H1 (cell line): Measurements from ENCODE around the gene EVPLL. TPM values are rescaled to one million over a fixed set of nuclear protein-coding genes. Genes with fewer than 3 reads are reported as not detected.

Experiments used
- CTCF ChIA-PET: fragments of 300-600 bp; sonication (Branson Sonifier 250); formaldehyde crosslinking; loops from one replicate; lab custom pipeline; 2021; ENCODE audit not compliant: partially characterized antibody; lab: Charles Lee
- POLR2A ChIA-PET: fragments of 300-600 bp; sonication (Branson Sonifier 250); formaldehyde crosslinking; loops from one replicate; lab custom pipeline; 2021; ENCODE audit warnings: inconsistent platforms; ENCODE audit not compliant: partially characterized antibody; lab: Charles Lee
- DNase-seq, 2 experiments: peaks; one replicate each; pipeline versions ENCODE4 v3.0.0 to v3.0.0-alpha.2; 2010 to 2022; ENCODE audit warnings: low spot score in 2 of 2, low read depth in 1 of 2, mixed read lengths in 1 of 2
- FAIRE-seq: peaks from 2 replicates; lab custom pipeline; 2011; peaks lifted over from hg19 to GRCh38; lab: Jason Lieb, UNC
- H2AFZ ChIP-seq: 2 replicates; pipeline ENCODE4 v1.8.1; 2012; ENCODE audit warnings: low read length, inconsistent platforms
- H2AK5ac ChIP-seq: 2 replicates; pipeline ENCODE4 v1.6.1; 2013; ENCODE audit warnings: low read depth, low read length
- H2BK120ac ChIP-seq: replicated peaks from 2 replicates; pipeline ENCODE3; 2013; ENCODE audit warnings: low read depth, low read length, inconsistent platforms
- H2BK12ac ChIP-seq: 2 replicates; pipeline ENCODE4 v1.6.1; 2013; ENCODE audit warnings: low read depth, low read length
- H2BK15ac ChIP-seq: 2 replicates; pipeline ENCODE4 v1.6.1; 2013; ENCODE audit warnings: low read length
- H2BK20ac ChIP-seq: 2 replicates; pipeline ENCODE4 v1.6.1; 2013; ENCODE audit warnings: low read length
- H2BK5ac ChIP-seq: 2 replicates; pipeline ENCODE4 v1.6.1; 2013; ENCODE audit warnings: low read depth, low read length
- H3K14ac ChIP-seq: 2 replicates; pipeline ENCODE4 v1.6.1; 2013; ENCODE audit warnings: inconsistent platforms; ENCODE audit not compliant: insufficient read length
- H3K18ac ChIP-seq: 2 replicates; pipeline ENCODE4 v1.6.1; 2013; ENCODE audit warnings: low read length; ENCODE audit errors: extremely low read depth
- H3K23ac ChIP-seq: 2 replicates; pipeline ENCODE4 v1.6.1; 2013; ENCODE audit warnings: inconsistent platforms; ENCODE audit not compliant: insufficient read length
- H3K23me2 ChIP-seq: 2 replicates; pipeline ENCODE4 v1.6.1; 2013; ENCODE audit warnings: low read depth, low read length
- H3K27ac ChIP-seq: 2 replicates; pipeline ENCODE4 v1.6.1; 2011; ENCODE audit warnings: low read depth, low read length, inconsistent platforms
- H3K27me3 ChIP-seq, 4 experiments: replicated peaks in 1 of 4; 1 replicate in 1 of 4; 2 replicates in 3 of 4; pipeline versions ENCODE4 v1.6.1 to v1.8.1; 2011 to 2013; ENCODE audit warnings: low read length in 3 of 4, mild to moderate bottlenecking in 3 of 4, inconsistent platforms in 2 of 4, mixed read lengths in 2 of 4, moderate library complexity in 1 of 4; ENCODE audit not compliant: control insufficient read depth in 3 of 4, insufficient read depth in 3 of 4; ENCODE audit errors: extremely low read depth in 1 of 4
- H3K36me3 ChIP-seq, 4 experiments: 2 replicates each; pipeline versions ENCODE4 v1.6.1 to v1.8.1; 2011 to 2013; ENCODE audit warnings: mild to moderate bottlenecking in 4 of 4, low read length in 3 of 4, moderate library complexity in 2 of 4, control low read depth in 1 of 4, inconsistent platforms in 1 of 4; ENCODE audit not compliant: insufficient read depth in 4 of 4, control insufficient read depth in 2 of 4
- H3K4ac ChIP-seq: replicated peaks from 2 replicates; pipeline ENCODE3; 2013; ENCODE audit warnings: low read length, low read depth, mixed read lengths, inconsistent platforms; ENCODE audit not compliant: insufficient read length
- H3K4me1 ChIP-seq, 4 experiments: replicated peaks in 1 of 4; 1 replicate in 1 of 4; 2 replicates in 3 of 4; pipeline versions ENCODE4 v1.6.1 to v1.8.1; 2011 to 2013; ENCODE audit warnings: low read length in 3 of 4, inconsistent platforms in 2 of 4, mixed read lengths in 1 of 4; ENCODE audit not compliant: insufficient read depth in 4 of 4, control insufficient read depth in 3 of 4
- H3K4me2 ChIP-seq, 2 experiments: 2 replicates each; pipeline versions ENCODE4 v1.6.1 to v1.8.1; 2011 to 2013; ENCODE audit warnings: low read depth in 2 of 2, low read length in 2 of 2, control low read depth in 1 of 2, inconsistent platforms in 1 of 2, mild to moderate bottlenecking in 1 of 2; ENCODE audit not compliant: insufficient read depth in 1 of 2
- H3K4me3 ChIP-seq, 4 experiments: fragments of 200-600, 300-600 bp in 1 of 4; sonication (generic), shearing (Covaris generic), sonication (Bioruptor Twin) in 1 of 4; 2 replicates each; pipeline versions ENCODE4 v1.5.1 to v1.8.1; 2011 to 2016; ENCODE audit warnings: low read length in 4 of 4, low read depth in 3 of 4, control low read depth in 2 of 4, inconsistent platforms in 2 of 4, mild to moderate bottlenecking in 2 of 4, mixed read lengths in 1 of 4, moderate library complexity in 1 of 4; ENCODE audit not compliant: insufficient read depth in 2 of 4; ENCODE audit errors: extremely low read depth in 1 of 4
- H3K56ac ChIP-seq: replicated peaks from 2 replicates; pipeline ENCODE3; 2013; ENCODE audit warnings: low read depth, mild to moderate bottlenecking, mixed read lengths, low read length, inconsistent platforms; ENCODE audit not compliant: insufficient read length
- H3K79me1 ChIP-seq: 2 replicates; pipeline ENCODE4 v1.6.1; 2013; ENCODE audit warnings: low read depth, low read length, control low read depth
- H3K79me2 ChIP-seq, 2 experiments: 2 replicates each; pipeline versions ENCODE4 v1.6.1 to v1.8.1; 2012 to 2013; ENCODE audit warnings: low read length in 2 of 2, mild to moderate bottlenecking in 2 of 2, inconsistent platforms in 1 of 2; ENCODE audit not compliant: insufficient read depth in 2 of 2, control insufficient read depth in 1 of 2
- H3K9ac ChIP-seq, 4 experiments: replicated peaks in 1 of 4; 1 replicate in 1 of 4; 2 replicates in 3 of 4; pipeline versions ENCODE4 v1.6.1 to v1.8.1; 2011 to 2013; ENCODE audit warnings: low read depth in 3 of 4, low read length in 3 of 4, control low read depth in 2 of 4, mild to moderate bottlenecking in 2 of 4, moderate library complexity in 2 of 4, inconsistent platforms in 1 of 4; ENCODE audit errors: extremely low read depth in 1 of 4
- H3K9me3 ChIP-seq, 2 experiments: 2 replicates each; pipeline versions ENCODE4 v1.6.1 to v1.8.1; 2012 to 2013; ENCODE audit warnings: mild to moderate bottlenecking in 2 of 2, moderate library complexity in 2 of 2, control low read depth in 1 of 2, inconsistent platforms in 1 of 2, low read depth in 1 of 2, low read length in 1 of 2, mixed read lengths in 1 of 2; ENCODE audit not compliant: insufficient read depth in 2 of 2
- H4K20me1 ChIP-seq, 2 experiments: replicated peaks in 1 of 2; 2 replicates each; pipeline versions ENCODE3 to v1.8.1; 2011 to 2013; ENCODE audit warnings: inconsistent platforms in 2 of 2, low read length in 2 of 2, mild to moderate bottlenecking in 1 of 2; ENCODE audit not compliant: insufficient read depth in 2 of 2, control insufficient read depth in 1 of 2
- H4K5ac ChIP-seq: 2 replicates; pipeline ENCODE4 v1.6.1; 2013; ENCODE audit warnings: low read length, low read depth, mixed read lengths, inconsistent platforms; ENCODE audit not compliant: insufficient read length
- H4K8ac ChIP-seq: 2 replicates; pipeline ENCODE4 v1.8.0; 2013; ENCODE audit warnings: mild to moderate bottlenecking, moderate library complexity, low read length, inconsistent platforms; ENCODE audit not compliant: insufficient read depth; ENCODE audit errors: extremely low read depth
- H4K91ac ChIP-seq: replicated peaks from 2 replicates; pipeline ENCODE3; 2013; ENCODE audit warnings: low read length, mixed read lengths, inconsistent platforms; ENCODE audit not compliant: insufficient read length
- ASH2L ChIP-seq: fragments of 200-600, 300-600 bp; sonication (generic); IDR thresholded peaks from one replicate; pipeline ENCODE4 v1.7.1; 2017; ENCODE audit warnings: low read length
- CBX5 ChIP-seq: fragments of 300-800, 300-1000 bp; sonication (generic); IDR thresholded peaks from 2 replicates; pipeline ENCODE4 v1.7.1; 2016; ENCODE audit warnings: antibody characterized with exemption, low read length, low read depth
- CTCF ChIP-seq, 3 experiments: IDR thresholded peaks; 1 replicate in 2 of 3; 2 replicates in 1 of 3; pipeline versions ENCODE4 v1.5.1 to v1.6.1; 2011; ENCODE audit warnings: low read length in 3 of 3, mild to moderate bottlenecking in 3 of 3, inconsistent platforms in 2 of 3, low read depth in 1 of 3, moderate library complexity in 1 of 3; ENCODE audit not compliant: insufficient read depth in 1 of 3; ENCODE audit errors: control extremely low read depth in 1 of 3
- GTF2F1 ChIP-seq: IDR thresholded peaks from 2 replicates; pipeline ENCODE4 v1.6.1; 2012; ENCODE audit warnings: low read depth, low read length, improper control_type of control experiment, borderline replicate concordance
- KDM4A ChIP-seq: IDR thresholded peaks from one replicate; pipeline ENCODE4 v1.7.1; 2012; ENCODE audit warnings: low read depth, mild to moderate bottlenecking, moderate library complexity, low read length, inconsistent platforms; ENCODE audit not compliant: severe bottlenecking
- RBBP5 ChIP-seq: IDR thresholded peaks from 2 replicates; pipeline ENCODE4 v1.7.1; 2012; ENCODE audit warnings: low read depth, mild to moderate bottlenecking, inconsistent platforms, low read length, moderate library complexity, borderline replicate concordance
- SP4 ChIP-seq: IDR thresholded peaks from 2 replicates; pipeline ENCODE4 v1.6.1; 2012; ENCODE audit warnings: low read length, inconsistent platforms
- TAF1 ChIP-seq: IDR thresholded peaks from 2 replicates; pipeline ENCODE4 v1.6.1; 2011; ENCODE audit warnings: mild to moderate bottlenecking, low read depth, low read length
- TAF7 ChIP-seq: optimal IDR thresholded peaks from 2 replicates; pipeline ENCODE3; 2011; ENCODE audit warnings: low read depth, mild to moderate bottlenecking, inconsistent platforms, low read length, moderate library complexity, borderline replicate concordance
- WGBS, 2 experiments: shearing (Covaris generic) in 1 of 2; methylation state at CpG; one replicate each; pipeline versions ENCODE4 v1.1.6 to v1.1.7; 2013 to 2015; ENCODE audit warnings: low lambda C conversion rate in 2 of 2, mixed read lengths in 2 of 2, inconsistent platforms in 1 of 2, low coverage in 1 of 2, missing lambda C conversion rate in 1 of 2; ENCODE audit not compliant: insufficient replicate concordance in 2 of 2, insufficient coverage in 1 of 2, insufficient read length in 1 of 2; ENCODE audit errors: extremely low coverage in 1 of 2, missing lambda C conversion rate in 1 of 2; 5-methylcytosine and 5-hydroxymethylcytosine counted together
- polyA plus RNA-seq, 7 experiments: library from polyadenylated mRNA; depleted of rRNA in 3 of 7; stranded (reverse) in 5 of 7; unstranded in 2 of 7; fragments of >200 nt in 5 of 7; fragments of 200-250 nt in 2 of 7; gene quantifications; 1 replicate in 5 of 7; 2 replicates in 1 of 7; 4 replicates in 1 of 7; pipeline versions ENCODE4 v1.2.1 to v1.2.3, GENCODE V29; 2011 to 2013; ENCODE audit warnings: missing spikeins in 2 of 7, mixed read lengths in 2 of 7
- total RNA-seq: library from RNA; stranded (reverse); fragmentation: NEBNext Ultra II Directional; extraction: Animal tissue kit (Norgen Biotek cat#: 25700); gene quantifications from 2 replicates; pipeline ENCODE4 v1.2.1, GENCODE V29; 2021
- TF ChIP-seq, protein P1 (sequence below): IDR thresholded peaks from 2 replicates; pipeline ENCODE4 v1.6.1; 2012; ENCODE audit warnings: inconsistent platforms

Gene EVPLL
- total and polyA plus RNA-seq, 2 of the 8 experiments (the other 6 are each of a cell fraction or from before 2014, with no cell fraction given): 0.06 TPM; not detected in 1

DNA sequence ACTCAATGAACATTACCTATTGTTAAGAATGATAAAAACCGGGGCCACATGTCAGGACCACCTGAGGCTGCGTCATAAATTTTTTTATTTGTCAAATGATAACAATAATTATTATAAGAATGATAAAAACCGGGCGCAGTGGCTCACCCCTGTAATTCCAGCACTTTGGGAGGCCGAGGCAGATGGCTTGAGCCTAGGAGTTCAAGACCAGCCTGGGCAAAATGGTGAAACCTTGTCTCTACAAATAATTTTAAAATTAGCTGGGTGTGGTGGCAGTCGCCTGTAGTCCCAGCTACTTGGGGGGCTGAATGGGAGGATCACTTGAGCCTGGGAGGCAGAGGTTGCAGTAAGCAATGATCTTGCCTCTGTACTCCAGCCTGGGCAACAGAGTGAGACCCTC, 13.4 kb upstream of the EVPLL start:
- Histone ChIP-seq H3K4me3 (no peak overlapping the region), H2BK12ac (no peak overlapping the region), H4K20me1 (peaks cover 0 to 2% of the 10 kb centered on the region in 2 experiments), H3K4me1 (peaks cover 0 to 2% (median 0%) of the 10 kb centered on the region in 4 experiments; a peak in 1 of 7 replicates), H3K27me3 (no peaks in the 10 kb centered on the region), H3K79me2 (peaks cover 4 to 29% of the 10 kb centered on the region in 2 experiments), H3K4ac (no peak overlapping the region), H2BK20ac (no peak overlapping the region), H2BK15ac (no peak overlapping the region), H3K23me2 (peaks cover 6% of the 10 kb centered on the region), H2AFZ (no peak overlapping the region), H2BK120ac (no peak overlapping the region), H3K4me2 (peak overlapping the region in 1 of 2 experiments; percentile 79; a peak in 1 of 4 replicates), H4K5ac (no peak overlapping the region), H3K9ac (no peak overlapping the region), H3K18ac (no peak overlapping the region), H3K9me3 (no peaks in the 10 kb centered on the region), H4K91ac (no peak overlapping the region), H3K56ac (no peak overlapping the region), H3K27ac (no peak overlapping the region), H2AK5ac (no peak overlapping the region), H3K23ac (no peak overlapping the region), H3K36me3 (peaks cover 0 to 6% (median under 1%) of the 10 kb centered on the region in 4 experiments; a peak in 2 of 8 replicates), H3K79me1 (peaks cover 7% of the 10 kb centered on the region; the same call in 1 of the 2 replicates), H3K14ac (no peak overlapping the region), H4K8ac (no peak overlapping the region), H2BK5ac (no peak overlapping the region)
- CTCF ChIA-PET: interaction anchor here (0.6 to 0.7 kb wide), 2 partner anchors 14 to 218 kb away, joined by 3 read pairs; no protein-coding TSS in a partner anchor
- POLR2A ChIA-PET: interaction anchor here (1.5 to 2.2 kb wide), 4 partner anchors 10 to 49 kb away, joined by 3 to 7 read pairs (median 4); partner anchors contain the start of genes SMCR8 and TOP3A
- no peak for TF ChIP-seq TAF7
- no peak for TF ChIP-seq CBX5
- no peak for TF ChIP-seq ASH2L
- TF ChIP-seq TAF1: no peak
- TF ChIP-seq CTCF (IDR thresholded peaks at IDR 0.05; ENCODE audit: control extremely low read depth in 1 of 3, insufficient read depth in 1 of 3, low read depth in 1 of 3, low read length in 3 of 3): no peak
- no peak for TF ChIP-seq KDM4A
- TF ChIP-seq, protein P1, sequence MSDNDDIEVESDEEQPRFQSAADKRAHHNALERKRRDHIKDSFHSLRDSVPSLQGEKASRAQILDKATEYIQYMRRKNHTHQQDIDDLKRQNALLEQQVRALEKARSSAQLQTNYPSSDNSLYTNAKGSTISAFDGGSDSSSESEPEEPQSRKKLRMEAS: no peak
- no peak for TF ChIP-seq SP4
- no peak for TF ChIP-seq RBBP5
- no peak for TF ChIP-seq GTF2F1
- 92% methylated on average over 6 of the region's 6 CpGs; no CpG with 5 or more reads in 1 of the 2 experiments for WGBS, 2 experiments
- no peak for DNase-seq
- no peak for FAIRE-seq
